Measurements from ENCODE around the gene TMEM271.
"Not testable (repeated sequence)": the region's sequence is repeated elsewhere in the genome, so short reads cannot be mapped to it uniquely, and the experiment has no call there.

TMEM271 gene

GRCh38 chr4:560731-561291, 15.3 kb downstream of the TMEM271 start:
- peak in 1 of 2 experiments; percentile 34 for DNase-seq (ENCODE audit: low read depth in 1 of 2, low spot score in 1 of 2)
- in situ Hi-C loops (cut with HindIII; ENCODE audit: low pct_unique_long_range_greater_than_20kb, low sequenced_read_pairs): no loop called here
- TF ChIP-seq JUND (IDR thresholded peaks at IDR 0.05; ENCODE audit: low read depth): no peak

- no peak for DNase-seq (ENCODE audit: low read depth in 1 of 2, low spot score in 1 of 2)
- in situ Hi-C loops (cut with HindIII; ENCODE audit: low pct_unique_long_range_greater_than_20kb, low sequenced_read_pairs): no loop called here
- no peak for TF ChIP-seq JUND (IDR thresholded peaks at IDR 0.05; ENCODE audit: low read depth)
Observed at GRCh38 chr4:560061-560460, 16.0 kb downstream of the TMEM271 start.

GRCh38 chr4:555566-556275, 20.4 kb downstream of the TMEM271 start:
- in situ Hi-C loops (cut with HindIII; ENCODE audit: low pct_unique_long_range_greater_than_20kb, low sequenced_read_pairs): no loop called here
- DNase-seq (ENCODE audit: low read depth in 1 of 2, low spot score in 1 of 2): no peak
- TF ChIP-seq JUND (IDR thresholded peaks at IDR 0.05; ENCODE audit: low read depth): no peak

GRCh38 chr4:554793-555320, 21.2 kb downstream of the TMEM271 start:
- in situ Hi-C loops (cut with HindIII; ENCODE audit: low pct_unique_long_range_greater_than_20kb, low sequenced_read_pairs); DNase-seq (ENCODE audit: low read depth in 1 of 2, low spot score in 1 of 2): not testable (repeated sequence)

GRCh38 chr4:552019-552418, 24.1 kb downstream of the TMEM271 start:
- in situ Hi-C loops (cut with HindIII; ENCODE audit: low pct_unique_long_range_greater_than_20kb, low sequenced_read_pairs): no loop called here
- DNase-seq (ENCODE audit: low read depth in 1 of 2, low spot score in 1 of 2): peak in 1 of 2 experiments; percentile 22
- no peak for TF ChIP-seq JUND (IDR thresholded peaks at IDR 0.05; ENCODE audit: low read depth)

- in situ Hi-C loops (cut with HindIII; ENCODE audit: low pct_unique_long_range_greater_than_20kb, low sequenced_read_pairs); DNase-seq (ENCODE audit: low read depth in 1 of 2, low spot score in 1 of 2): not testable (repeated sequence)
Observed at GRCh38 chr4:550268-550667, 25.8 kb downstream of the TMEM271 start.

- DNase-seq (ENCODE audit: low read depth in 1 of 2, low spot score in 1 of 2): peak in 1 of 2 experiments; percentile 35
- TF ChIP-seq JUND (IDR thresholded peaks at IDR 0.05; ENCODE audit: low read depth): no peak
- in situ Hi-C loops (cut with HindIII; ENCODE audit: low pct_unique_long_range_greater_than_20kb, low sequenced_read_pairs): no loop called here
Observed at GRCh38 chr4:548976-549375, 27.1 kb downstream of the TMEM271 start.

- in situ Hi-C loops (cut with HindIII; ENCODE audit: low pct_unique_long_range_greater_than_20kb, low sequenced_read_pairs): no loop called here
- no peak for DNase-seq (ENCODE audit: low read depth in 1 of 2, low spot score in 1 of 2)
- TF ChIP-seq JUND (IDR thresholded peaks at IDR 0.05; ENCODE audit: low read depth): no peak
Observed at GRCh38 chr4:545612-546011, 30.5 kb downstream of the TMEM271 start.

GRCh38 chr4:544386-545105, 31.5 kb downstream of the TMEM271 start:
- in situ Hi-C loops (cut with HindIII; ENCODE audit: low pct_unique_long_range_greater_than_20kb, low sequenced_read_pairs): no loop called here
- no peak for TF ChIP-seq JUND (IDR thresholded peaks at IDR 0.05; ENCODE audit: low read depth)
- no peak for DNase-seq (ENCODE audit: low read depth in 1 of 2, low spot score in 1 of 2)

- no peak for TF ChIP-seq JUND (IDR thresholded peaks at IDR 0.05; ENCODE audit: low read depth)
- DNase-seq (ENCODE audit: low read depth in 1 of 2, low spot score in 1 of 2): no peak
- in situ Hi-C loops (cut with HindIII; ENCODE audit: low pct_unique_long_range_greater_than_20kb, low sequenced_read_pairs): no loop called here
Observed at GRCh38 chr4:541271-541670, 34.8 kb downstream of the TMEM271 start.

GRCh38 chr4:538542-539142, 37.5 kb downstream of the TMEM271 start:
- DNase-seq (ENCODE audit: low read depth in 1 of 2, low spot score in 1 of 2): no peak
- in situ Hi-C loops (cut with HindIII; ENCODE audit: low pct_unique_long_range_greater_than_20kb, low sequenced_read_pairs): no loop called here
- no peak for TF ChIP-seq JUND (IDR thresholded peaks at IDR 0.05; ENCODE audit: low read depth)

- TF ChIP-seq JUND (IDR thresholded peaks at IDR 0.05; ENCODE audit: low read depth): no peak
- in situ Hi-C loops (cut with HindIII; ENCODE audit: low pct_unique_long_range_greater_than_20kb, low sequenced_read_pairs): no loop called here
- no peak for DNase-seq (ENCODE audit: low read depth in 1 of 2, low spot score in 1 of 2)
Observed at GRCh38 chr4:537436-538264, 38.4 kb downstream of the TMEM271 start.

Measured in T47D (cell line).